ENCODE results near the gene MEN1. TPM values are rescaled to one million over a fixed set of nuclear protein-coding genes. Genes with fewer than 3 reads are reported as not detected.

The MEN1 gene
- total RNA-seq, 1 experiment from 2014 or later = 61.6 TPM

DNA sequence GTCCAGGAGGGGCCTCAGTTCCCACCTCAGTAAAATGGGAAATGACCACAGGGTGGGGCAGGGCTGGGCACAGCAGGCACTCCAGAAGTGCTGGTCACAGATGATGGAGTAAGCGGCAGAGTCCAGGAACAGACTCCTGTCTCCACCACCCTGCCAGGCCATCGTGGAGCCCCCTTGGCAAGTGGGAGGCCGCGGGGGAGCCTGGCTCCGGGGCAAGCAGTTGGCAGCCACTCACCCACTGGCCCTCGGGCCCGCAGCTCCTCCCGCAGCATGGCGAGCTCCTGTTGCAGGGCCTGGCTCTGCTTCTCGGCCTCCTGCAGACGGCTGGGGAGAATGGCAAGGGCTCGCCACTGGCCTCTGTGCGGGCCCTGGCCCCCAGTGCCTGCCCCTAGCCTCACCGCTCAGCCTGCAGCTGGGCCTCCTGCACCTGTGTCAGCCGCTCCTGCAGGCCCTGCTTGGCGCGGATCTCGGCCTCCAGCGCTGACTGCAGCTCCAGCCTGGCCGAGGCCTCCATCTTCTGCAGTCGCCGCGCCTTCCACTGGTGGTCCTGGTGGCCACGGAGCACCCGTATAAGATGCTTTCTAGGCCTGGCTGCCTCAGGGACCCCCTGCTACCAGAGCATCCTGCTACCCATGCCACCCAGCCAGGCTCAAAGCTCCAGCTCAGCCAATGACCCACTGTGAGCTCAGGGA, 23.8 kb upstream of the MEN1 start:
- no peak for DNase-seq
- POLR2A ChIA-PET (ENCODE audit: unreplicated experiment) = interaction anchor here (0.6 kb wide), 1 partner anchor 301 kb away, joined by 4 read pairs; no protein-coding TSS in a partner anchor
- H3K9me2 ChIP-seq (ENCODE audit: insufficient read depth) = no peaks in the 10 kb centered on the region
- no peaks in the 10 kb centered on the region for H3K79me2 ChIP-seq (ENCODE audit: low read depth)
- H2AFZ ChIP-seq = no peak overlapping the region
- BruUV-seq (replicated peaks) = no TSS peak
- no peaks in the 10 kb centered on the region for H3K27me3 ChIP-seq (ENCODE audit: insufficient read depth, low read depth)
- H3K36me3 ChIP-seq (ENCODE audit: low read depth) = peaks cover 11% of the 10 kb centered on the region
- H3K4me2 ChIP-seq = no peak overlapping the region
- H3K4me3 ChIP-seq = no peak overlapping the region
- intact Hi-C loops (cut with micrococcal nuclease; ENCODE audit: unreplicated experiment) = no loop called here
- H3F3A ChIP-seq (ENCODE audit: insufficient read depth, low read depth) = no peaks in the 10 kb centered on the region
- H4K20me1 ChIP-seq (ENCODE audit: insufficient read depth) = 0 out of 2 replicates have a peak, but pooled peaks cover 3% of the 10 kb centered on the region
- CTCF ChIA-PET = interaction anchor here (0.9 kb wide), 1 partner anchor 279 kb away, joined by 3 read pairs; no protein-coding TSS in a partner anchor
- H3K9me3 ChIP-seq (ENCODE audit: insufficient read depth, low read depth) = no peaks in the 10 kb centered on the region
- TF ChIP-seq EZH2 (IDR thresholded peaks at IDR 0.05; ENCODE audit: low read depth) = no peak
- TF ChIP-seq, protein P1, sequence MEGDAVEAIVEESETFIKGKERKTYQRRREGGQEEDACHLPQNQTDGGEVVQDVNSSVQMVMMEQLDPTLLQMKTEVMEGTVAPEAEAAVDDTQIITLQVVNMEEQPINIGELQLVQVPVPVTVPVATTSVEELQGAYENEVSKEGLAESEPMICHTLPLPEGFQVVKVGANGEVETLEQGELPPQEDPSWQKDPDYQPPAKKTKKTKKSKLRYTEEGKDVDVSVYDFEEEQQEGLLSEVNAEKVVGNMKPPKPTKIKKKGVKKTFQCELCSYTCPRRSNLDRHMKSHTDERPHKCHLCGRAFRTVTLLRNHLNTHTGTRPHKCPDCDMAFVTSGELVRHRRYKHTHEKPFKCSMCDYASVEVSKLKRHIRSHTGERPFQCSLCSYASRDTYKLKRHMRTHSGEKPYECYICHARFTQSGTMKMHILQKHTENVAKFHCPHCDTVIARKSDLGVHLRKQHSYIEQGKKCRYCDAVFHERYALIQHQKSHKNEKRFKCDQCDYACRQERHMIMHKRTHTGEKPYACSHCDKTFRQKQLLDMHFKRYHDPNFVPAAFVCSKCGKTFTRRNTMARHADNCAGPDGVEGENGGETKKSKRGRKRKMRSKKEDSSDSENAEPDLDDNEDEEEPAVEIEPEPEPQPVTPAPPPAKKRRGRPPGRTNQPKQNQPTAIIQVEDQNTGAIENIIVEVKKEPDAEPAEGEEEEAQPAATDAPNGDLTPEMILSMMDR (conservative IDR thresholded peaks at IDR 0.05) = no peak
- H3K4me1 ChIP-seq (replicated peaks; ENCODE audit: insufficient read depth) = peaks cover 16% of the 10 kb centered on the region
- no peak overlapping the region for H3K27ac ChIP-seq

DNA sequence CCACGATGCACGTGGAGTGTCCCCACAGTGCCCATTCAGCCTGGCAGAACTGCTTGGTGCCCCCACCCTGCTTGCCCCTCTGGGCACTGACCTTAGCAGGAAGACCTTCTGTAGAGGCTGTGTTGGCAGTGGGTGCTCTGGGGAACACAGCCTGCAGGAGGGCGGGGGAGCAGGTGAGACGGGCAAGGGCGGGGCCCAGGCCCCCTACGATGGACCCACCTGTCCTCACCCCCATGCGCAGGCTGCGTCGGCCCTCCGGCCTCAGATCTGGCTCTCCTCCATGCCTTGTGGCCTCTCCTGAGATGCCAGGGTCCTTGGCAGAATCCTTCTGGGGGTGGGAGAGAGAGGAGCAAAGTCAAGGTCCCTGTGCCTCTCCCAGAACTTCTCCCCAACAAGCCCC, 23.2 kb upstream of the MEN1 start:
- H2AFZ ChIP-seq = no peak overlapping the region
- 0 out of 2 replicates have a peak, but pooled peaks cover 3% of the 10 kb centered on the region for H4K20me1 ChIP-seq (ENCODE audit: insufficient read depth)
- no peak overlapping the region for H3K4me2 ChIP-seq
- TF ChIP-seq, protein P1 (conservative IDR thresholded peaks at IDR 0.05) = no peak
- TF ChIP-seq EZH2 (IDR thresholded peaks at IDR 0.05; ENCODE audit: low read depth) = no peak
- no peaks in the 10 kb centered on the region for H3K27me3 ChIP-seq (ENCODE audit: insufficient read depth, low read depth)
- BruUV-seq (replicated peaks) = no TSS peak
- DNase-seq = no peak
- no peak overlapping the region for H3K4me3 ChIP-seq
- H3K27ac ChIP-seq = no peak overlapping the region
- ChIA-PET POLR2A (ENCODE audit: unreplicated experiment) (interaction anchor here (0.6 kb wide), 1 partner anchor 587 kb away, joined by 8 read pairs; the partner anchor contains the start of gene PPP1R14B), CTCF (no interaction called here)
- intact Hi-C loops (cut with micrococcal nuclease; ENCODE audit: unreplicated experiment) = no loop called here
- peaks cover 11% of the 10 kb centered on the region for H3K36me3 ChIP-seq (ENCODE audit: low read depth)
- H3K9me2 ChIP-seq (ENCODE audit: insufficient read depth) = no peaks in the 10 kb centered on the region
- H3K9me3 ChIP-seq (ENCODE audit: insufficient read depth, low read depth) = no peaks in the 10 kb centered on the region
- no peaks in the 10 kb centered on the region for H3K79me2 ChIP-seq (ENCODE audit: low read depth)
- H3K4me1 ChIP-seq (replicated peaks; ENCODE audit: insufficient read depth) = peaks cover 16% of the 10 kb centered on the region
- no peaks in the 10 kb centered on the region for H3F3A ChIP-seq (ENCODE audit: insufficient read depth, low read depth)

DNA sequence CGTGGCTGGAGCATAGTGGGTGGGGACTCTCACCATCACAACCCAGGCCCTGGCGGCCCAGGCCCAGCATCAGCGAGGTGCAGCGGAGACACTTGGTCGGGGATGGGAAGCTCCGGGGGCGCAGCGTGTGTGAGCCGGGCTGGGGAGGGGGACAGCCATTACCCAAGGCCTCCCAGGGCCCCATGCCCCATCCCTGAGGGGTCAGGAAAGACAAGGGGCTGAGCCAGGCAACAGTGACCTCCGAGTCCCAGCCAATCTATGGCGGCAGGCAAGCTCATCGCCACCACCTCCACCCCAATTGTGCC, 22.8 kb upstream of the MEN1 start:
- Histone ChIP-seq H3K4me1 (replicated peaks; ENCODE audit: insufficient read depth) (peaks cover 16% of the 10 kb centered on the region), H3K4me2 (no peak overlapping the region), H4K20me1 (ENCODE audit: insufficient read depth) (0 out of 2 replicates have a peak, but pooled peaks cover 3% of the 10 kb centered on the region), H3K9me3 (ENCODE audit: insufficient read depth, low read depth) (no peaks in the 10 kb centered on the region), H3K4me3 (no peak overlapping the region), H3K27ac (no peak overlapping the region), H3K36me3 (ENCODE audit: low read depth) (peaks cover 11% of the 10 kb centered on the region), H3F3A (ENCODE audit: insufficient read depth, low read depth) (no peaks in the 10 kb centered on the region), H2AFZ (no peak overlapping the region), H3K27me3 (ENCODE audit: insufficient read depth, low read depth) (no peaks in the 10 kb centered on the region), H3K9me2 (ENCODE audit: insufficient read depth) (no peaks in the 10 kb centered on the region), H3K79me2 (ENCODE audit: low read depth) (no peaks in the 10 kb centered on the region)
- no peak for DNase-seq
- BruUV-seq (replicated peaks) = no TSS peak
- ChIA-PET CTCF (no interaction called here), POLR2A (ENCODE audit: unreplicated experiment) (interaction anchor here (0.6 kb wide), 1 partner anchor 586 kb away, joined by 8 read pairs; the partner anchor contains the start of gene PPP1R14B)
- TF ChIP-seq EZH2 (IDR thresholded peaks at IDR 0.05; ENCODE audit: low read depth) = no peak
- TF ChIP-seq, protein P1 (conservative IDR thresholded peaks at IDR 0.05) = no peak
- intact Hi-C loops (cut with micrococcal nuclease; ENCODE audit: unreplicated experiment) = no loop called here
